SK-N-SH (cell line): ENCODE measurements around the gene PPP1R1C.

Source experiments
- TF ChIP-seq, protein P1 (sequence below): fragments of 200-600 bp; sonication (generic); IDR thresholded peaks from 2 replicates; pipeline ENCODE4 v1.6.1; 2017; ENCODE audit warnings: antibody characterized with exemption, mild to moderate bottlenecking, moderate library complexity
- TF ChIP-seq, protein P2 (sequence below): fragments of 150-350 bp; IDR thresholded peaks from 2 replicates; pipeline ENCODE4 v1.6.1; 2017; ENCODE audit warnings: antibody characterized with exemption, low read length, low read depth, borderline replicate concordance

DNA sequence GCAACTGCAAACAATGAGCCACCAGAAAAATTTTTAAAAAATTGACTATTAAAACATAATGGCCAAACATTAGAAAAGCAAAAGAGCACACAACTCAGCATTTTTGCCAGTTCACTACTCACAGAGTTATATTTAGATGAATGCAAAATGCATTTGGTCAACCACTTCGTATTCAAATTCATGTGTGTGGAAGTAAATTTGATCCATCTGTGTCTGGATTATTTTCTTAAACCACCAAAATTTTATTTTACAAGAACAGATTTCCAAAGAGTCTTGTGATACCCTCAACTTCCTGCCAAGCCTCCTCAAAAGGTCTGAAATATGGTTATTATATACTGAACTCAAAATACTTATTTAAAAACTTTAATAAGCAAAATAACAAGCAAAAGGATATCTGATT lies 57.4 kb downstream of the PPP1R1C start:
- TF ChIP-seq, protein P1, sequence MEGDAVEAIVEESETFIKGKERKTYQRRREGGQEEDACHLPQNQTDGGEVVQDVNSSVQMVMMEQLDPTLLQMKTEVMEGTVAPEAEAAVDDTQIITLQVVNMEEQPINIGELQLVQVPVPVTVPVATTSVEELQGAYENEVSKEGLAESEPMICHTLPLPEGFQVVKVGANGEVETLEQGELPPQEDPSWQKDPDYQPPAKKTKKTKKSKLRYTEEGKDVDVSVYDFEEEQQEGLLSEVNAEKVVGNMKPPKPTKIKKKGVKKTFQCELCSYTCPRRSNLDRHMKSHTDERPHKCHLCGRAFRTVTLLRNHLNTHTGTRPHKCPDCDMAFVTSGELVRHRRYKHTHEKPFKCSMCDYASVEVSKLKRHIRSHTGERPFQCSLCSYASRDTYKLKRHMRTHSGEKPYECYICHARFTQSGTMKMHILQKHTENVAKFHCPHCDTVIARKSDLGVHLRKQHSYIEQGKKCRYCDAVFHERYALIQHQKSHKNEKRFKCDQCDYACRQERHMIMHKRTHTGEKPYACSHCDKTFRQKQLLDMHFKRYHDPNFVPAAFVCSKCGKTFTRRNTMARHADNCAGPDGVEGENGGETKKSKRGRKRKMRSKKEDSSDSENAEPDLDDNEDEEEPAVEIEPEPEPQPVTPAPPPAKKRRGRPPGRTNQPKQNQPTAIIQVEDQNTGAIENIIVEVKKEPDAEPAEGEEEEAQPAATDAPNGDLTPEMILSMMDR = no peak
- TF ChIP-seq, protein P2, sequence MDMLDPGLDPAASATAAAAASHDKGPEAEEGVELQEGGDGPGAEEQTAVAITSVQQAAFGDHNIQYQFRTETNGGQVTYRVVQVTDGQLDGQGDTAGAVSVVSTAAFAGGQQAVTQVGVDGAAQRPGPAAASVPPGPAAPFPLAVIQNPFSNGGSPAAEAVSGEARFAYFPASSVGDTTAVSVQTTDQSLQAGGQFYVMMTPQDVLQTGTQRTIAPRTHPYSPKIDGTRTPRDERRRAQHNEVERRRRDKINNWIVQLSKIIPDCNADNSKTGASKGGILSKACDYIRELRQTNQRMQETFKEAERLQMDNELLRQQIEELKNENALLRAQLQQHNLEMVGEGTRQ = no peak
